Psoas muscle (tissue), 8 donors: ENCODE results near the gene OTUD7B. TPM values are rescaled to one million over a fixed set of nuclear protein-coding genes. Genes with fewer than 3 reads are reported as not detected.
A peak's percentile ranks its signal among the peaks of the same experiment; 100 is the strongest.

Source experiments
- ATAC-seq, 4 donors: fragments of 200-7000 bp; cut with Tn5 transposase; one replicate each; pipeline ENCODE4 v1.9.1; 2020; ENCODE audit warnings: moderate library complexity in 3 of 4, mild to moderate bottlenecking in 2 of 4
- DNase-seq, 2 donors: peaks; one replicate each; pipeline ENCODE4 v3.0.0-alpha.2; 2020
- H3K27ac ChIP-seq: fragments of 200-600 bp; one replicate; pipeline ENCODE4 v1.8.0; 2022
- H3K27me3 ChIP-seq, 3 donors: fragments of 200-600 bp in 1 of 3; one replicate each; pipeline versions ENCODE4 v1.6.1 to v1.8.0; 2013 to 2022; ENCODE audit warnings: low read length in 2 of 3, mild to moderate bottlenecking in 2 of 3, moderate library complexity in 1 of 3; ENCODE audit not compliant: insufficient read depth in 3 of 3
- H3K36me3 ChIP-seq, 2 donors: fragments of 200-600 bp in 1 of 2; one replicate each; pipeline versions ENCODE4 v1.6.1 to v1.8.0; 2013 to 2022; ENCODE audit warnings: low read depth in 1 of 2, mild to moderate bottlenecking in 1 of 2, moderate library complexity in 1 of 2; ENCODE audit not compliant: insufficient read depth in 1 of 2
- H3K4me1 ChIP-seq: fragments of 200-600 bp; one replicate; pipeline ENCODE4 v1.8.0; 2022
- H3K4me3 ChIP-seq: fragments of 200-600 bp; one replicate; pipeline ENCODE4 v1.8.0; 2022; ENCODE audit warnings: mild to moderate bottlenecking
- H3K9me3 ChIP-seq: fragments of 200-600 bp; one replicate; pipeline ENCODE4 v1.8.0; 2022
- CTCF ChIP-seq: fragments of 200-600 bp; IDR thresholded peaks from one replicate; pipeline ENCODE4 v1.8.0; 2022; ENCODE audit warnings: antibody characterized with exemption
- WGBS, 3 donors: extraction: QIAGEN DNeasy Blood & Tissue Kit; methylation state at CpG; one replicate each; pipeline versions ENCODE4 v1.1.6 to v1.1.7; 2013; 5-methylcytosine and 5-hydroxymethylcytosine counted together
- intact Hi-C, 2 donors: fragments of 100-400 bp; cut with DNase I; formaldehyde crosslinking; loops; one replicate each; pipeline versions ENCODE4 v1.11.0 to v1.14.2; 2022
- polyA plus RNA-seq, 3 donors: library from polyadenylated mRNA; stranded (reverse); fragments of 200-250 nt; gene quantifications; one replicate each; pipeline ENCODE4 v1.2.3, GENCODE V29; 2013
- total RNA-seq, 4 donors: library from RNA; stranded (reverse); fragmentation: NEBNext Ultra II Directional in 2 of 4; extraction: Animal tissue kit (Norgen Biotek cat#: 25700) in 2 of 4; gene quantifications; one replicate each; pipeline versions ENCODE4 v1.2.1 to v1.2.4, GENCODE V29; 2021 to 2023
- donor health status: healthy with polysubstance abuse.
- donor health status: DM: no; HTN: no; CAD: no; lungs with moderate emphysema.
- donor health status: Bipolar disorder and iron deficiency.
- donor health status: healthy.
- donor health status: DM: yes; HTN: yes; CAD: no.
- donor health status: DM: no; HTN: no; CAD: no.
- donor health status: DM: no; HTN: no; CAD: no.
- donor health status: DM: yes; HTN: yes; CAD: no.

Gene OTUD7B
- total and polyA plus RNA-seq, 7 donors: 6.8 to 62.0 (median 47.4) TPM

DNA sequence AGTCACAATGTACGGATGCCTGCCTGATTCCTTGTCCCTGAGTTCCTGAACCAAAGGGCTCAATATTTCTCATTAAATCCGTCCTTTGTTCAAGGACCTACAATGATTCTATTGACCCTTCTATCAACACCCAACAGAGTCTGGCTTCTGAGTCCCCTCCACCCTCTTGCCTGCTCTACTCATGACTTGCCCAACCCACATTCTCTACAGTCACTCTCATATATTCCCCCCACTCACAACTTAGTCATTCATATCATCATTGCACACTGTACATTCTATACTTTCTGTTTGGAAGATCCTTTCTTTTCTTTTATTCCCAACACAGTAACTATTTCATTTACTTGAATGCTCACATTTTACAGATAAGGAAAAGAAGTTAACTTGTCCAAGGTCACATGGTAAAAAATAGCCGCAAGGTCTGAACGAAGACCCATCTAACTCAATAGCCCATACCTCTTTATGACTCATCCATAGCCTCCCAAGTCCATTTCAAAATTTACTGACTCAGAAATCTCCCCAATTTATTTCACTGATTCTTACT is 3.6 kb downstream of the OTUD7B start:
- ATAC-seq (no peak), DNase-seq (no peak)
- Histone ChIP-seq H3K27ac (peak overlapping the region; percentile 96), H3K9me3 (no peaks in the 10 kb centered on the region), H3K27me3 (no peaks in the 10 kb centered on the region), H3K4me1 (peaks cover 57% of the 10 kb centered on the region), H3K36me3 (peaks cover 4 to 35% of the 10 kb centered on the region in 2 donors), H3K4me3 (peak overlapping the region; percentile 81)
- no peak for TF ChIP-seq CTCF
- 73 to 90% (median 83%) methylated on average over 4 of the region's 4 CpGs for WGBS, 3 donors
- intact Hi-C loops: no loop called here

DNA sequence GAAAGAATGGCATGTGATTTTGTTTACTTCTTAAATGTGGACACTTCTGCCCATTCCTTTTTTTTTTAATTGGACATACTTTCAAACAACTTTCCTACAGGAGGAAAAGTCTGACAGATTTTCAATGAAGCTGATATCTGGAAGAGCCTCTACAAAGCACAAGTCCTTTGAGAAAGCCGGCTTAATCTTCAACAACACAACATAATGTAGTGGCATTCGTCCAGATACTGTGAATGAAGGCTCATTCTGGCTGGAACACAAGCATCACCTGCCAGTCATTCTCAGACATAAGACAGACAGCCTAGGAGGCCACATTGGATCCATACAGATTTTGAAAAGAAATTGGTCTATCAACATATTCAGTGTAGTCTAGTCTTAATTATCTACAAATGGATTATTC is 4.9 kb downstream of the OTUD7B start:
- Histone ChIP-seq H3K27ac (peak overlapping the region; percentile 4), H3K9me3 (no peaks in the 10 kb centered on the region), H3K4me1 (peaks cover 60% of the 10 kb centered on the region), H3K27me3 (no peaks in the 10 kb centered on the region), H3K36me3 (peaks cover 4 to 37% of the 10 kb centered on the region in 2 donors), H3K4me3 (no peak overlapping the region)
- no peak for ATAC-seq
- no peak for DNase-seq
- WGBS, 3 donors: 36 to 51% (median 39%) methylated on average over 2 of the region's 2 CpGs
- intact Hi-C loops: no loop called here
- no peak for TF ChIP-seq CTCF

DNA sequence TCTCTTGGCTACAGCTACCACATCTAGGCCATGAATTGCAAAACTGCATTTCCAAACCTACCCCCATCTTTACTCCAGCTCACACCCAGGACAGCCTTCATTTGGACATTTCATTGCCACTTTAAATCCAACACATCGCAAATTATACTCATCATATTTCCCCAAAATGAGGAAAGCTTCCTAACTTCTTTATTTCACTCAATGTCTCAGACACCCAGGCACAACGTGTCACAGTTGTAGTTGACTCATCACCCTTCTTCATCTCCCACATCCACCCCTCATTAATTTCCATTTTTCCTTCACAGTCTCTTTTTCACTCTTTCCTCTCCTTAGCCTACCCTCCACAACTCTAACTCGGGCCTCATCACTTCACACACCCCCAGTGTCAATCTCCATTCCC is 6.7 kb downstream of the OTUD7B start:
- peaks cover 4 to 51% of the 10 kb centered on the region in 2 donors for H3K36me3 ChIP-seq
- H3K4me1 ChIP-seq: peaks cover 71% of the 10 kb centered on the region
- no peak for ATAC-seq
- no peak for TF ChIP-seq CTCF
- no peaks in the 10 kb centered on the region for H3K9me3 ChIP-seq
- H3K27me3 ChIP-seq: no peaks in the 10 kb centered on the region
- no peak overlapping the region for H3K4me3 ChIP-seq
- intact Hi-C loops: no loop called here
- 88 to 94% (median 89%) methylated on average over 3 of the region's 3 CpGs for WGBS, 3 donors
- peak overlapping the region; percentile 21 for H3K27ac ChIP-seq
- DNase-seq: no peak

DNA sequence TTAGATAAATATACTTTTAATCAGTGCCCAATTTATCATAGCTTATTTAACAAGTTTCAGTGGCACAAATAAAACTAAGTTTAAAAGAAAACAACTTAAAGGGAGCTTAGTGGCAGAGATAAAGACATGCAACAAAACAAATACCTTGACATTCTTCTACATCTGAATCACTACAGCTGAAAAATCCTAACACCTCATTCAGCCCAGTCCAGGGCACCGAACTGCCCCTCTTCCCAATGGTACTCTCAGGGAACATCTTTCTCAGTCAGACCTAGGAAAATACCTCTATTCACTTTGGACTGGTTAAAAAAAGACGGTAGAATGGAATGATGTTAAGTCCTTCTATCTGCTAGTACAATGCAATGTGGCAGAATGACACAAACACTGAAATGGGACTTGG is 8.3 kb downstream of the OTUD7B start:
- intact Hi-C loops: no loop called here
- ATAC-seq: peak in 1 of 4 donors; percentile 19
- no peak for TF ChIP-seq CTCF
- no peak for DNase-seq
- H3K9me3 ChIP-seq: no peaks in the 10 kb centered on the region
- peak overlapping the region; percentile 31 for H3K27ac ChIP-seq
- peaks cover 4 to 51% of the 10 kb centered on the region in 2 donors for H3K36me3 ChIP-seq
- no peaks in the 10 kb centered on the region for H3K27me3 ChIP-seq
- 61 to 65% (median 62%) methylated on average over 2 of the region's 2 CpGs for WGBS, 3 donors
- peaks cover 69% of the 10 kb centered on the region for H3K4me1 ChIP-seq
- no peak overlapping the region for H3K4me3 ChIP-seq

GRCh38 chr1:150001415-150001814 is 9.1 kb downstream of the OTUD7B start:
- no peaks in the 10 kb centered on the region for H3K9me3 ChIP-seq
- peak in 2 of 4 donors; percentile 13 to 31 for ATAC-seq
- WGBS, 3 donors: 86 to 96% (median 90%) methylated on average over 1 of the region's 1 CpG
- no peak for DNase-seq
- H3K27ac ChIP-seq: peak overlapping the region; percentile 31
- H3K27me3 ChIP-seq: no peaks in the 10 kb centered on the region
- TF ChIP-seq CTCF: no peak
- H3K4me1 ChIP-seq: peaks cover 69% of the 10 kb centered on the region
- H3K36me3 ChIP-seq: peaks cover 4 to 51% of the 10 kb centered on the region in 2 donors
- intact Hi-C loops: no loop called here
- no peak overlapping the region for H3K4me3 ChIP-seq
